Testis (tissue), 2 donors: Measurements from ENCODE around the gene TRIP10.

Experiments used
- CTCF ChIP-seq, 3 experiments: fragments of 450-650 bp in 2 of 3; fragments of 200-600 bp in 1 of 3; sonication (generic) in 1 of 3; IDR thresholded peaks; one replicate each; pipeline ENCODE4 v1.5.1; 2016 to 2019; ENCODE audit warnings: antibody characterized with exemption in 3 of 3, mild to moderate bottlenecking in 2 of 3, moderate library complexity in 1 of 3
- POLR2A ChIP-seq: fragments of 450-650 bp; IDR thresholded peaks from one replicate; pipeline ENCODE4 v1.6.1; 2017; ENCODE audit warnings: antibody characterized with exemption, mild to moderate bottlenecking, moderate library complexity

- TF ChIP-seq CTCF (IDR thresholded peaks at IDR 0.05), result no peak
- no peak for TF ChIP-seq POLR2A
Observed at GRCh38 chr19:6725513-6726231, 13.8 kb upstream of the TRIP10 start.
